H1 (cell line): ENCODE data around the gene OSBPL3. TPM values are rescaled to one million over a fixed set of nuclear protein-coding genes. Genes with fewer than 3 reads are reported as not detected.

ENCODE experiments used
- CTCF ChIA-PET: fragments of 300-600 bp; sonication (Branson Sonifier 250); formaldehyde crosslinking; loops from one replicate; lab custom pipeline; 2021; ENCODE audit not compliant: partially characterized antibody; lab: Charles Lee
- POLR2A ChIA-PET: fragments of 300-600 bp; sonication (Branson Sonifier 250); formaldehyde crosslinking; loops from one replicate; lab custom pipeline; 2021; ENCODE audit warnings: inconsistent platforms; ENCODE audit not compliant: partially characterized antibody; lab: Charles Lee
- DNase-seq, 2 experiments: peaks; one replicate each; pipeline versions ENCODE4 v3.0.0 to v3.0.0-alpha.2; 2010 to 2022; ENCODE audit warnings: low spot score in 2 of 2, low read depth in 1 of 2, mixed read lengths in 1 of 2
- FAIRE-seq: peaks from 2 replicates; lab custom pipeline; 2011; peaks lifted over from hg19 to GRCh38; lab: Jason Lieb, UNC
- H2AFZ ChIP-seq: 2 replicates; pipeline ENCODE4 v1.8.1; 2012; ENCODE audit warnings: low read length, inconsistent platforms
- H2AK5ac ChIP-seq: 2 replicates; pipeline ENCODE4 v1.6.1; 2013; ENCODE audit warnings: low read depth, low read length
- H2BK120ac ChIP-seq: replicated peaks from 2 replicates; pipeline ENCODE3; 2013; ENCODE audit warnings: low read depth, low read length, inconsistent platforms
- H2BK12ac ChIP-seq: 2 replicates; pipeline ENCODE4 v1.6.1; 2013; ENCODE audit warnings: low read depth, low read length
- H2BK15ac ChIP-seq: 2 replicates; pipeline ENCODE4 v1.6.1; 2013; ENCODE audit warnings: low read length
- H2BK20ac ChIP-seq: 2 replicates; pipeline ENCODE4 v1.6.1; 2013; ENCODE audit warnings: low read length
- H2BK5ac ChIP-seq: 2 replicates; pipeline ENCODE4 v1.6.1; 2013; ENCODE audit warnings: low read depth, low read length
- H3K14ac ChIP-seq: 2 replicates; pipeline ENCODE4 v1.6.1; 2013; ENCODE audit warnings: inconsistent platforms; ENCODE audit not compliant: insufficient read length
- H3K18ac ChIP-seq: 2 replicates; pipeline ENCODE4 v1.6.1; 2013; ENCODE audit warnings: low read length; ENCODE audit errors: extremely low read depth
- H3K23ac ChIP-seq: 2 replicates; pipeline ENCODE4 v1.6.1; 2013; ENCODE audit warnings: inconsistent platforms; ENCODE audit not compliant: insufficient read length
- H3K23me2 ChIP-seq: 2 replicates; pipeline ENCODE4 v1.6.1; 2013; ENCODE audit warnings: low read depth, low read length
- H3K27ac ChIP-seq: 2 replicates; pipeline ENCODE4 v1.6.1; 2011; ENCODE audit warnings: low read depth, low read length, inconsistent platforms
- H3K27me3 ChIP-seq, 4 experiments: replicated peaks in 1 of 4; 1 replicate in 1 of 4; 2 replicates in 3 of 4; pipeline versions ENCODE4 v1.6.1 to v1.8.1; 2011 to 2013; ENCODE audit warnings: low read length in 3 of 4, mild to moderate bottlenecking in 3 of 4, inconsistent platforms in 2 of 4, mixed read lengths in 2 of 4, moderate library complexity in 1 of 4; ENCODE audit not compliant: control insufficient read depth in 3 of 4, insufficient read depth in 3 of 4; ENCODE audit errors: extremely low read depth in 1 of 4
- H3K36me3 ChIP-seq, 4 experiments: 2 replicates each; pipeline versions ENCODE4 v1.6.1 to v1.8.1; 2011 to 2013; ENCODE audit warnings: mild to moderate bottlenecking in 4 of 4, low read length in 3 of 4, moderate library complexity in 2 of 4, control low read depth in 1 of 4, inconsistent platforms in 1 of 4; ENCODE audit not compliant: insufficient read depth in 4 of 4, control insufficient read depth in 2 of 4
- H3K4ac ChIP-seq: replicated peaks from 2 replicates; pipeline ENCODE3; 2013; ENCODE audit warnings: low read length, low read depth, mixed read lengths, inconsistent platforms; ENCODE audit not compliant: insufficient read length
- H3K4me1 ChIP-seq, 4 experiments: replicated peaks in 1 of 4; 1 replicate in 1 of 4; 2 replicates in 3 of 4; pipeline versions ENCODE4 v1.6.1 to v1.8.1; 2011 to 2013; ENCODE audit warnings: low read length in 3 of 4, inconsistent platforms in 2 of 4, mixed read lengths in 1 of 4; ENCODE audit not compliant: insufficient read depth in 4 of 4, control insufficient read depth in 3 of 4
- H3K4me2 ChIP-seq, 2 experiments: 2 replicates each; pipeline versions ENCODE4 v1.6.1 to v1.8.1; 2011 to 2013; ENCODE audit warnings: low read depth in 2 of 2, low read length in 2 of 2, control low read depth in 1 of 2, inconsistent platforms in 1 of 2, mild to moderate bottlenecking in 1 of 2; ENCODE audit not compliant: insufficient read depth in 1 of 2
- H3K4me3 ChIP-seq, 4 experiments: fragments of 200-600, 300-600 bp in 1 of 4; sonication (generic), shearing (Covaris generic), sonication (Bioruptor Twin) in 1 of 4; 2 replicates each; pipeline versions ENCODE4 v1.5.1 to v1.8.1; 2011 to 2016; ENCODE audit warnings: low read length in 4 of 4, low read depth in 3 of 4, control low read depth in 2 of 4, inconsistent platforms in 2 of 4, mild to moderate bottlenecking in 2 of 4, mixed read lengths in 1 of 4, moderate library complexity in 1 of 4; ENCODE audit not compliant: insufficient read depth in 2 of 4; ENCODE audit errors: extremely low read depth in 1 of 4
- H3K56ac ChIP-seq: replicated peaks from 2 replicates; pipeline ENCODE3; 2013; ENCODE audit warnings: low read depth, mild to moderate bottlenecking, mixed read lengths, low read length, inconsistent platforms; ENCODE audit not compliant: insufficient read length
- H3K79me1 ChIP-seq: 2 replicates; pipeline ENCODE4 v1.6.1; 2013; ENCODE audit warnings: low read depth, low read length, control low read depth
- H3K79me2 ChIP-seq, 2 experiments: 2 replicates each; pipeline versions ENCODE4 v1.6.1 to v1.8.1; 2012 to 2013; ENCODE audit warnings: low read length in 2 of 2, mild to moderate bottlenecking in 2 of 2, inconsistent platforms in 1 of 2; ENCODE audit not compliant: insufficient read depth in 2 of 2, control insufficient read depth in 1 of 2
- H3K9ac ChIP-seq, 4 experiments: replicated peaks in 1 of 4; 1 replicate in 1 of 4; 2 replicates in 3 of 4; pipeline versions ENCODE4 v1.6.1 to v1.8.1; 2011 to 2013; ENCODE audit warnings: low read depth in 3 of 4, low read length in 3 of 4, control low read depth in 2 of 4, mild to moderate bottlenecking in 2 of 4, moderate library complexity in 2 of 4, inconsistent platforms in 1 of 4; ENCODE audit errors: extremely low read depth in 1 of 4
- H3K9me3 ChIP-seq, 2 experiments: 2 replicates each; pipeline versions ENCODE4 v1.6.1 to v1.8.1; 2012 to 2013; ENCODE audit warnings: mild to moderate bottlenecking in 2 of 2, moderate library complexity in 2 of 2, control low read depth in 1 of 2, inconsistent platforms in 1 of 2, low read depth in 1 of 2, low read length in 1 of 2, mixed read lengths in 1 of 2; ENCODE audit not compliant: insufficient read depth in 2 of 2
- H4K20me1 ChIP-seq, 2 experiments: replicated peaks in 1 of 2; 2 replicates each; pipeline versions ENCODE3 to v1.8.1; 2011 to 2013; ENCODE audit warnings: inconsistent platforms in 2 of 2, low read length in 2 of 2, mild to moderate bottlenecking in 1 of 2; ENCODE audit not compliant: insufficient read depth in 2 of 2, control insufficient read depth in 1 of 2
- H4K5ac ChIP-seq: 2 replicates; pipeline ENCODE4 v1.6.1; 2013; ENCODE audit warnings: low read length, low read depth, mixed read lengths, inconsistent platforms; ENCODE audit not compliant: insufficient read length
- H4K8ac ChIP-seq: 2 replicates; pipeline ENCODE4 v1.8.0; 2013; ENCODE audit warnings: mild to moderate bottlenecking, moderate library complexity, low read length, inconsistent platforms; ENCODE audit not compliant: insufficient read depth; ENCODE audit errors: extremely low read depth
- H4K91ac ChIP-seq: replicated peaks from 2 replicates; pipeline ENCODE3; 2013; ENCODE audit warnings: low read length, mixed read lengths, inconsistent platforms; ENCODE audit not compliant: insufficient read length
- ASH2L ChIP-seq: fragments of 200-600, 300-600 bp; sonication (generic); IDR thresholded peaks from one replicate; pipeline ENCODE4 v1.7.1; 2017; ENCODE audit warnings: low read length
- CHD2 ChIP-seq: IDR thresholded peaks from 2 replicates; pipeline ENCODE4 v1.6.1; 2012; ENCODE audit warnings: low read length, improper control_type of control experiment
- CREB1 ChIP-seq: IDR thresholded peaks from 2 replicates; pipeline ENCODE4 v1.6.1; 2012; ENCODE audit warnings: inconsistent platforms
- EP300 ChIP-seq, 2 experiments: IDR thresholded peaks; 1 replicate in 1 of 2; 2 replicates in 1 of 2; pipeline ENCODE4 v1.6.1; 2011 to 2012; ENCODE audit warnings: low read depth in 2 of 2, low read length in 2 of 2, mild to moderate bottlenecking in 2 of 2, borderline replicate concordance in 1 of 2, inconsistent platforms in 1 of 2, moderate library complexity in 1 of 2
- KDM5A ChIP-seq: fragments of 200-600 bp; IDR thresholded peaks from 2 replicates; pipeline ENCODE4 v1.7.1; 2012; ENCODE audit warnings: mild to moderate bottlenecking, low read length, inconsistent platforms, mixed read lengths
- RNF2 ChIP-seq: fragments of 200-900, 300-1000 bp; sonication (generic); IDR thresholded peaks from 2 replicates; pipeline ENCODE4 v1.7.1; 2016; ENCODE audit warnings: borderline replicate concordance, low read depth, mild to moderate bottlenecking, antibody characterized with exemption, low read length; ENCODE audit not compliant: poor library complexity, severe bottlenecking; ENCODE audit errors: missing control alignments
- SAP30 ChIP-seq: fragments of 300-600 bp; sonication (generic); IDR thresholded peaks from 2 replicates; pipeline ENCODE4 v1.7.1; 2012; ENCODE audit warnings: low read length, moderate library complexity, mild to moderate bottlenecking, inconsistent platforms; ENCODE audit not compliant: insufficient read depth, insufficient replicate concordance
- SIN3A ChIP-seq, 2 experiments: IDR thresholded peaks in 1 of 2; conservative IDR thresholded peaks in 1 of 2; 2 replicates each; pipeline ENCODE4 v1.6.1; 2011 to 2012; ENCODE audit warnings: low read length in 2 of 2, improper control_type of control experiment in 1 of 2, low read depth in 1 of 2, mild to moderate bottlenecking in 1 of 2
- SP4 ChIP-seq: IDR thresholded peaks from 2 replicates; pipeline ENCODE4 v1.6.1; 2012; ENCODE audit warnings: low read length, inconsistent platforms
- TCF12 ChIP-seq: IDR thresholded peaks from 2 replicates; pipeline ENCODE4 v1.6.1; 2011; ENCODE audit warnings: low read depth, mild to moderate bottlenecking, low read length
- ZNF274 ChIP-seq: IDR thresholded peaks from 2 replicates; pipeline ENCODE4 v1.7.0; 2012; ENCODE audit warnings: low read length, borderline replicate concordance; ENCODE audit errors: extremely low read depth
- WGBS, 2 experiments: shearing (Covaris generic) in 1 of 2; methylation state at CpG; one replicate each; pipeline versions ENCODE4 v1.1.6 to v1.1.7; 2013 to 2015; ENCODE audit warnings: low lambda C conversion rate in 2 of 2, mixed read lengths in 2 of 2, inconsistent platforms in 1 of 2, low coverage in 1 of 2, missing lambda C conversion rate in 1 of 2; ENCODE audit not compliant: insufficient replicate concordance in 2 of 2, insufficient coverage in 1 of 2, insufficient read length in 1 of 2; ENCODE audit errors: extremely low coverage in 1 of 2, missing lambda C conversion rate in 1 of 2; 5-methylcytosine and 5-hydroxymethylcytosine counted together
- polyA plus RNA-seq, 7 experiments: library from polyadenylated mRNA; depleted of rRNA in 3 of 7; stranded (reverse) in 5 of 7; unstranded in 2 of 7; fragments of >200 nt in 5 of 7; fragments of 200-250 nt in 2 of 7; gene quantifications; 1 replicate in 5 of 7; 2 replicates in 1 of 7; 4 replicates in 1 of 7; pipeline versions ENCODE4 v1.2.1 to v1.2.3, GENCODE V29; 2011 to 2013; ENCODE audit warnings: missing spikeins in 2 of 7, mixed read lengths in 2 of 7
- total RNA-seq: library from RNA; stranded (reverse); fragmentation: NEBNext Ultra II Directional; extraction: Animal tissue kit (Norgen Biotek cat#: 25700); gene quantifications from 2 replicates; pipeline ENCODE4 v1.2.1, GENCODE V29; 2021
- TF ChIP-seq, protein P1 (sequence below), 3 experiments: IDR thresholded peaks; 1 replicate in 2 of 3; 2 replicates in 1 of 3; pipeline versions ENCODE4 v1.5.1 to v1.6.1; 2011; ENCODE audit warnings: low read length in 3 of 3, mild to moderate bottlenecking in 3 of 3, inconsistent platforms in 2 of 3, low read depth in 1 of 3, moderate library complexity in 1 of 3; ENCODE audit not compliant: insufficient read depth in 1 of 3; ENCODE audit errors: control extremely low read depth in 1 of 3

OSBPL3 gene
- total and polyA plus RNA-seq, 2 of the 8 experiments (the other 6 are each of a cell fraction or from before 2014, with no cell fraction given), result 2.8 to 13.9 TPM

DNA sequence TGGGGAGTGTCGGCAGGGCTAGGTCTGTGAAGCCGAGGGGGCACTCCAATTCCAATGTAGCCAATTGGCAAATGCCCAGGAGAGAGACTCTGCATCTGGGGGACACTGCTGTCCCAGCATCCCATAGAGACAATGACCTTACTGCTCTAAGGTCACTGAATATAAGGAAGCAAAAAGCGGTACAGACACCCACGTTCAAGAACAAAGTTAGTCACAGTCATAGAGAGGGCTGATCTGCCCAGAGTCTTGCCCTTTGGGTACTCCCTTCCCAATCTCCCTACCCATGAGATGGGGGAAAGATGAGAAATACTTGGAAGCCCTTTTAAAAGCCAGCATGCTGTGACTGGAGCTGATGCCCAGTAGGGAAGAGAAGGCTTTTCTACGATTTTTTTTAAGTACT lies 146.4 kb downstream of the OSBPL3 start:
- Histone ChIP-seq H3K4me3 (no peak overlapping the region), H3K27ac (no peak overlapping the region), H3K4me2 (no peak overlapping the region), H3K14ac (no peak overlapping the region), H3K23ac (no peak overlapping the region), H4K5ac (no peak overlapping the region), H3K56ac (no peak overlapping the region), H2BK20ac (no peak overlapping the region), H2BK12ac (no peak overlapping the region), H2BK5ac (no peak overlapping the region), H4K20me1 (no peaks in the 10 kb centered on the region), H2AK5ac (no peak overlapping the region), H3K27me3 (no peaks in the 10 kb centered on the region), H3K4me1 (no peaks in the 10 kb centered on the region), H4K91ac (no peak overlapping the region), H2AFZ (no peak overlapping the region), H3K9ac (no peak overlapping the region), H4K8ac (no peak overlapping the region), H3K9me3 (no peaks in the 10 kb centered on the region), H3K79me2 (no peaks in the 10 kb centered on the region), H3K79me1 (no peaks in the 10 kb centered on the region), H2BK15ac (no peak overlapping the region), H3K23me2 (no peaks in the 10 kb centered on the region), H3K18ac (no peak overlapping the region), H2BK120ac (no peak overlapping the region), H3K4ac (no peak overlapping the region), H3K36me3 (no peaks in the 10 kb centered on the region)
- no peak for FAIRE-seq
- DNase-seq, result no peak
- WGBS, 2 experiments, result 92% methylated on average over 5 of the region's 5 CpGs; no CpG with 5 or more reads in 1 of the 2 experiments
- ChIA-PET CTCF (interaction anchor here (1.6 to 1.9 kb wide), 3 partner anchors 21 to 267 kb away, joined by 4 to 9 read pairs (median 7); no protein-coding TSS in a partner anchor), POLR2A (no interaction called here)
- TF ChIP-seq SAP30 (no peak), TCF12 (no peak), RNF2 (no peak), ASH2L (no peak), ZNF274 (no peak), KDM5A (no peak), EP300 (IDR thresholded peaks at IDR 0.05; ENCODE audit: borderline replicate concordance in 1 of 2, low read depth in 2 of 2, low read length in 2 of 2) (no peak), CHD2 (no peak), SP4 (no peak), CREB1 (no peak), SIN3A (conservative IDR thresholded peaks at IDR 0.05 in 1 of 2, IDR thresholded peaks at IDR 0.05 in 1 of 2; ENCODE audit: low read depth in 1 of 2, low read length in 2 of 2) (no peak)
- TF ChIP-seq, protein P1, sequence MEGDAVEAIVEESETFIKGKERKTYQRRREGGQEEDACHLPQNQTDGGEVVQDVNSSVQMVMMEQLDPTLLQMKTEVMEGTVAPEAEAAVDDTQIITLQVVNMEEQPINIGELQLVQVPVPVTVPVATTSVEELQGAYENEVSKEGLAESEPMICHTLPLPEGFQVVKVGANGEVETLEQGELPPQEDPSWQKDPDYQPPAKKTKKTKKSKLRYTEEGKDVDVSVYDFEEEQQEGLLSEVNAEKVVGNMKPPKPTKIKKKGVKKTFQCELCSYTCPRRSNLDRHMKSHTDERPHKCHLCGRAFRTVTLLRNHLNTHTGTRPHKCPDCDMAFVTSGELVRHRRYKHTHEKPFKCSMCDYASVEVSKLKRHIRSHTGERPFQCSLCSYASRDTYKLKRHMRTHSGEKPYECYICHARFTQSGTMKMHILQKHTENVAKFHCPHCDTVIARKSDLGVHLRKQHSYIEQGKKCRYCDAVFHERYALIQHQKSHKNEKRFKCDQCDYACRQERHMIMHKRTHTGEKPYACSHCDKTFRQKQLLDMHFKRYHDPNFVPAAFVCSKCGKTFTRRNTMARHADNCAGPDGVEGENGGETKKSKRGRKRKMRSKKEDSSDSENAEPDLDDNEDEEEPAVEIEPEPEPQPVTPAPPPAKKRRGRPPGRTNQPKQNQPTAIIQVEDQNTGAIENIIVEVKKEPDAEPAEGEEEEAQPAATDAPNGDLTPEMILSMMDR (IDR thresholded peaks at IDR 0.05; ENCODE audit: control extremely low read depth in 1 of 3, insufficient read depth in 1 of 3, low read depth in 1 of 3, low read length in 3 of 3), result no peak
